HL-60 (cell line): Measurements from ENCODE around the gene PIWIL4.

Experiments
- CTCF ChIP-seq: IDR thresholded peaks from one replicate; pipeline ENCODE4 v1.5.1; 2011; ENCODE audit warnings: low read length, control low read depth, inconsistent platforms; ENCODE audit not compliant: insufficient read depth
- GABPA ChIP-seq: IDR thresholded peaks from 2 replicates; pipeline ENCODE4 v1.6.1; 2012; ENCODE audit warnings: low read depth
- POLR2AphosphoS5 ChIP-seq: IDR thresholded peaks from 2 replicates; pipeline ENCODE4 v1.6.1; 2012; ENCODE audit warnings: low read depth
- REST ChIP-seq: IDR thresholded peaks from 2 replicates; pipeline ENCODE4 v1.6.1; 2012; ENCODE audit warnings: low read depth; ENCODE audit not compliant: insufficient replicate concordance

- TF ChIP-seq POLR2AphosphoS5, result no peak
- no peak for TF ChIP-seq CTCF
- TF ChIP-seq GABPA, result no peak
- no peak for TF ChIP-seq REST
Observed at GRCh38 chr11:94524341-94524740, 42.8 kb upstream of the PIWIL4 start.
